HFFc6 (cell line): ENCODE results near the gene NSG1. TPM values are rescaled to one million over a fixed set of nuclear protein-coding genes. Genes with fewer than 3 reads are reported as not detected.

Experiments used
- DNase-seq: peaks from one replicate; pipeline ENCODE4 v3.0.0-alpha.2; 2018
- H3K27ac Mint-ChIP-seq: 2 replicates; pipeline ENCODE4 v1.8.0; 2020; ENCODE audit warnings: mild to moderate bottlenecking, mixed read lengths
- H3K27me3 Mint-ChIP-seq: 2 replicates; pipeline ENCODE4 v1.8.0; 2021; ENCODE audit warnings: mild to moderate bottlenecking, moderate library complexity, mixed read lengths; ENCODE audit not compliant: insufficient read depth
- H3K36me3 Mint-ChIP-seq: 2 replicates; pipeline ENCODE4 v1.8.0; 2021; ENCODE audit warnings: low read depth, mixed read lengths
- H3K4me1 Mint-ChIP-seq: 2 replicates; pipeline ENCODE4 v1.8.0; 2020; ENCODE audit warnings: low read depth, mixed read lengths
- H3K4me3 Mint-ChIP-seq: 2 replicates; pipeline ENCODE4 v1.8.0; 2020; ENCODE audit warnings: mild to moderate bottlenecking, moderate library complexity, mixed read lengths
- H3K9me3 Mint-ChIP-seq: 2 replicates; pipeline ENCODE4 v1.8.0; 2020; ENCODE audit warnings: mild to moderate bottlenecking, mixed read lengths
- CTCF ChIP-seq: fragments of 200-600 bp; sonication (generic); IDR thresholded peaks from 2 replicates; pipeline ENCODE4 v1.5.0; 2021; ENCODE audit warnings: antibody characterized with exemption, mild to moderate bottlenecking
- total RNA-seq, 6 experiments: library from RNA; stranded (reverse); fragmentation: NEBNext Ultra II Directional; extraction: Animal tissue kit (Norgen Biotek cat#: 25700); gene quantifications; 2 replicates in 1 of 6; 3 replicates in 5 of 6; pipeline ENCODE4 v1.2.3, GENCODE V29; 2021

Gene NSG1
- total RNA-seq, 6 experiments from 2014 or later = 0.13 to 0.14 TPM; not detected in 4

GRCh38 chr4:4430492-4431195, 43.7 kb downstream of the NSG1 start:
- Mint-ChIP-seq H3K36me3 (peaks cover 30% of the 10 kb centered on the region), H3K9me3 (no peaks in the 10 kb centered on the region), H3K27ac (peak overlapping the region; percentile 82), H3K4me1 (peaks cover 42% of the 10 kb centered on the region), H3K4me3 (no peak overlapping the region; the same call in 1 of the 2 replicates), H3K27me3 (peaks cover 5% of the 10 kb centered on the region; the same call in 1 of the 2 replicates)
- DNase-seq = peak; percentile 98
- peak; percentile 88 for TF ChIP-seq CTCF

- DNase-seq = no peak
- H3K27ac Mint-ChIP-seq = no peak overlapping the region
- peaks cover 1% of the 10 kb centered on the region; the same call in 1 of the 2 replicates for H3K27me3 Mint-ChIP-seq
- H3K4me1 Mint-ChIP-seq = peaks cover 31% of the 10 kb centered on the region
- H3K36me3 Mint-ChIP-seq = peaks cover 27% of the 10 kb centered on the region
- TF ChIP-seq CTCF = no peak
- no peak overlapping the region for H3K4me3 Mint-ChIP-seq
- no peaks in the 10 kb centered on the region for H3K9me3 Mint-ChIP-seq
Measured at GRCh38 chr4:4432341-4433125, 45.6 kb downstream of the NSG1 start.

- H3K4me1 Mint-ChIP-seq = peaks cover 28% of the 10 kb centered on the region
- DNase-seq = no peak
- peaks cover 26% of the 10 kb centered on the region for H3K36me3 Mint-ChIP-seq
- no peak overlapping the region for H3K27ac Mint-ChIP-seq
- H3K4me3 Mint-ChIP-seq = no peak overlapping the region
- no peak for TF ChIP-seq CTCF
- no peaks in the 10 kb centered on the region for H3K9me3 Mint-ChIP-seq
- H3K27me3 Mint-ChIP-seq = peaks cover under 1% of the 10 kb centered on the region; the same call in 1 of the 2 replicates
Measured at GRCh38 chr4:4433941-4434340, 47.0 kb downstream of the NSG1 start.

- peaks cover 20% of the 10 kb centered on the region for H3K4me1 Mint-ChIP-seq
- peaks cover 27% of the 10 kb centered on the region for H3K36me3 Mint-ChIP-seq
- H3K4me3 Mint-ChIP-seq = no peak overlapping the region
- H3K9me3 Mint-ChIP-seq = no peaks in the 10 kb centered on the region
- TF ChIP-seq CTCF = no peak
- H3K27me3 Mint-ChIP-seq = no peaks in the 10 kb centered on the region; the same call in 1 of the 2 replicates
- H3K27ac Mint-ChIP-seq = peak overlapping the region; percentile 36; the same call in 1 of the 2 replicates
- no peak for DNase-seq
Measured at GRCh38 chr4:4436244-4436823, 49.4 kb downstream of the NSG1 start.

DNA sequence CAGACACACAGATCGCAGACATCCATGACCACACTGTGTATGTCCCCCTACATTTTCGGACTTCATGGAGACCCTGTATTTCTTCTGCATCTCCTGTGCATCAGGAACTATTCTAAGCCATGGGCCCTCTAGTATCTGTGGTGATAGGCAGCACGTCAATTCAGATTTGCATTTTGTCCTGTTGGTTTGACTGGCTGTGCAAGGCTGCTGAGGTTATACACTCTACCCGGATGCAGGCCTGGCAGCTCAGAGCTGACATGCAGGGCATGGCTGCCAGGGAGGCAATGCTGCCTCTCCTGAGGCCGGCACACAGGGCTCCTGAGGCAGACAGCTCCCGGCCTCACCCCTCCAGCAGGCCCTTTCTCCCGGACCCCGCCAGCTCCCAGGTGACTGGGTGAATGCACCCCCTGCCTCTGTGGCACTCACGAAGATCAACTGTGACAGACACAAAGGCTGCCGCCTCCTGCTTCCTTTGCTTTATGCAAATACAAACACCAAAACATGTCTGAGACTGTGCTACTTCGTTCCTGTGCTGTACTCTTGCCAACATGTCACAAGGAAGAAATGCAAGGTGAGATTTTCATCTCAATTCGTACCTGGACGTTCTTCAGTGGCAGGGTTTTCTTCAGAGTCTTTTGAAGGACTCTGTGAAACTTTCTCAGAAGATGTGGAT, 51.0 kb downstream of the NSG1 start:
- H3K36me3 Mint-ChIP-seq = peaks cover 25% of the 10 kb centered on the region
- no peak overlapping the region for H3K4me3 Mint-ChIP-seq
- no peaks in the 10 kb centered on the region; the same call in 1 of the 2 replicates for H3K27me3 Mint-ChIP-seq
- no peak for TF ChIP-seq CTCF
- no peak overlapping the region for H3K27ac Mint-ChIP-seq
- no peak for DNase-seq
- peaks cover 16% of the 10 kb centered on the region for H3K4me1 Mint-ChIP-seq
- H3K9me3 Mint-ChIP-seq = no peaks in the 10 kb centered on the region
